H1 (cell line): ENCODE data around the gene NPR2. TPM values are rescaled to one million over a fixed set of nuclear protein-coding genes. Genes with fewer than 3 reads are reported as not detected.

Source experiments
- SP2 ChIP-seq: IDR thresholded peaks from 2 replicates; pipeline ENCODE4 v1.6.1; 2012; ENCODE audit warnings: mild to moderate bottlenecking, low read length, inconsistent platforms
- polyA plus RNA-seq, 7 experiments: library from polyadenylated mRNA; depleted of rRNA in 3 of 7; stranded (reverse) in 5 of 7; unstranded in 2 of 7; fragments of >200 nt in 5 of 7; fragments of 200-250 nt in 2 of 7; gene quantifications; 1 replicate in 5 of 7; 2 replicates in 1 of 7; 4 replicates in 1 of 7; pipeline versions ENCODE4 v1.2.1 to v1.2.3, GENCODE V29; 2011 to 2013; ENCODE audit warnings: missing spikeins in 2 of 7, mixed read lengths in 2 of 7
- total RNA-seq: library from RNA; stranded (reverse); fragmentation: NEBNext Ultra II Directional; extraction: Animal tissue kit (Norgen Biotek cat#: 25700); gene quantifications from 2 replicates; pipeline ENCODE4 v1.2.1, GENCODE V29; 2021

Gene NPR2
- total and polyA plus RNA-seq, 2 of the 8 experiments (the other 6 are each of a cell fraction or from before 2014, with no cell fraction given), result 11.0 to 17.0 TPM

DNA sequence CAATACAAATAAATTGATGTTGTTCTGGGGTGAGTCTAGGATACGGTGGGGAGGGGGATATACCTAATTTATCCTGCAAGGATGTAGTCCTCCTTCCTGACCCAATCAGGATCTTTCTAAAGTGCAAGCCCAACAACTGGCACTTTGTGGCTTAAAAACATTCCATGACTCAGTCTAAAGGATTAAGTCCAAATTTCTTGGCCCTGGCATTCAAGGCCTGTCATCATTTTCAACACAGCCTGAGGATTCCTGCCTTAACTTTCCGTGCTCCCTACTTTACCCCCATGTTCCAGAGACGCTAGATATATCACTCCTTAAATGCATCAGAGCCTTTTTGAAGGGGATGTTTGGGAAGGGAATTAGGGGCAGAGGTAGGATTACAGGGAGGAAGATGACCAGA, 36.1 kb downstream of the NPR2 start (continued):
- no peak for TF ChIP-seq SP2
